Measurements from ENCODE around the gene PALD1.

Gene PALD1

DNA sequence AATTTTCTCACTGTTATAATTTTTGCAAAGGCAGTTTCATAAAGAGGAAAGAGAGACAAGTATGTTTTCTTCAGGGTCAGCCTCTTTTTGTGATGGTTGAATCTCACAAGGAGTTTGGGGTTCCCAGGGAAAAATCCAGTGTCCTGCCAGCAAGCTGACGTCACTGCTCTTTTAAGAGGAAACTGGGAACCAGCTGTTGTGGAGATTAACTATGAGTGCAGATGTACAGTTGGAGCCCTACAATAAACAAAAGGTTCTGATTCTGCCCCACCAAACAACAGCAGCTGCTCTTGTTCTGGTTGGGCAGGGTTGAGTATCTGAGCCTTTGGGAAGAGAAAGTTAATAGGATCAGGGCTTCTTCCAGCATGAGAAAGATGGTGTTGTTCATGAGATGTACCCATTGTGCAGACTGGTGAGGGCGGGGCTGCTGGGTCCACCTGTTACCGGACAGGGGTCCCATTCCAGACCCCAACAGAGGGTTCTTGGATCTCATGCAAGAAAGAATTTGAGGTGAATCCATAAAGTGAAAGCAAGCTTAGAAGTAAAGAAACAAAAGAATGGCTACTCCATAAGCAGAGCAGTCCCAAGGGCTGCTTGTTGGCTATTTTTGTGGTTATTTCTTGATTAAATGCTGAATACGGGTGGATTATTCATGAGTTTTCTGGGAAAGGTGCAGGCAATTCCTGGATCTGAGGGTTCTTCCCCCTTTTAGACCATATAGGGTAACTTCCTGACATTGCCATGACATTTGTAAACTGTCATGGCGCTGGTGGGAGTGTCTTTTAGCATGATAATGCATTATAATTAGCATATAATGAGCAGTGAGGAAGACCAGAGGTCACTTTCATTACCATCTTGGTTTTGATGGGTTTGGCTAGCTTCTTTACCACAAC lies 111.4 kb downstream of the PALD1 start:
- no peak for DNase-seq (ENCODE audit: low spot score)

DNA sequence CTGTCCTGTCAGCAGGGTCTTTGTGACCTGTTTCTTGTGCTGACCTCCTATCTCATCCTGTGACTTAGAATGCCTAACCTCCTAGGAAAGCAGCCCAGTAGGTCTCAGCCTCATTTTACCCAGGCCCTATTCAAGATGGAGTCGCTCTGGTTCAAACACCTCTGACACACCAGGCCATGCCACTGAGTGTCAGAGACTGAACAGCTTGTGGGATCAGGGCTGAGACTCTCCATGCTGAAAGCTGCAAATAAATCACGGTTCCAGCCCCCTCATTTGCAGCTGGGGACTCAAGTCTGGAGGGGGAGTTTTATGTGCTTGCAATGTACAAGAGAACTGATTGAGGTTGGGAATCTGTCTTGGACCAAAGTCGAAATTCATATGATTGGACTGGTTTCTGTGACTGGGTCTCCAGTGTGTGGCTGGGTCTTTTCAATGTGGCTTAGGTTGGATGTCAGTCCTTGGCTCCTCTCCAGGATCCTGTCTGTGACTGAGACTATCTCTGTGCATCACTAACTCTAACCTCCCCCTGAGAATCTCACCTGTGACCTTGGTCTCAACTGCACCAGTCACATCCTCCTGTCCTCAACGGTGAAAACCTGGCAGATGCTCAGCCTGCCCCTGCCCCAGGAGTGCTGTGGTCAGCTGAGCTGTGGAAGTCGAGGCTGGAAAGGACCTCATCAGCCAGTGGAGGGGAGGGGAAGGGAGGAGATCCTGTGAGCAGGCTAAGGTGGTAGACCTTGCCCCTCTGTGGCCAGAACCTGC lies 112.3 kb downstream of the PALD1 start:
- no peak for DNase-seq (ENCODE audit: low spot score)

DNA sequence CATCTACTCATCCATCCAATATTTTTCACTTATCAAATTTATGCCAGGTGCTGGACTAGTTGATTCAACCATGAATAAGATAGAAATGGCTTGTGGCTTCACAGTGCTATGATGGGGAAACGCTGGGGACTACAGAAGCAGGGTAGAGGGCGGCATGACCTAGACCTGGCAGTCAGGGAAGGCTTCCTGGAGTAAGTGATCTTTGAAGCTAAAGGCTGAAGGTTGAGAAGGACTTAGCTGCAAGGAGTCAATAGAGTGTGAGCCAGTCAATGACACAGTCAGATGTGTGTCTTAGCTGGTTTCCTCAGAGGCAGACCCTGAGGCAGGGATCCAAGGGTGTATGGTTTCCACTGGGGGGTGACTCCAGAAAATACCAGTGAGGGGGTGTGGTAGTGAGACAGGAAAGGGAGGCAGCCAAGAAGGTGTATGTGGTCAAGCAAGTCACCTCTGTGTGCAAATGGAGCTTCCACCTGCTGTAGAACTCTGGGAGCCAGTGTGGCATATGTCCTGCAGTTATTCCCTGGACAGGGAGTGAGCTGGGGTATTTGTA lies 113.7 kb downstream of the PALD1 start:
- DNase-seq (ENCODE audit: low spot score) = no peak

DNA sequence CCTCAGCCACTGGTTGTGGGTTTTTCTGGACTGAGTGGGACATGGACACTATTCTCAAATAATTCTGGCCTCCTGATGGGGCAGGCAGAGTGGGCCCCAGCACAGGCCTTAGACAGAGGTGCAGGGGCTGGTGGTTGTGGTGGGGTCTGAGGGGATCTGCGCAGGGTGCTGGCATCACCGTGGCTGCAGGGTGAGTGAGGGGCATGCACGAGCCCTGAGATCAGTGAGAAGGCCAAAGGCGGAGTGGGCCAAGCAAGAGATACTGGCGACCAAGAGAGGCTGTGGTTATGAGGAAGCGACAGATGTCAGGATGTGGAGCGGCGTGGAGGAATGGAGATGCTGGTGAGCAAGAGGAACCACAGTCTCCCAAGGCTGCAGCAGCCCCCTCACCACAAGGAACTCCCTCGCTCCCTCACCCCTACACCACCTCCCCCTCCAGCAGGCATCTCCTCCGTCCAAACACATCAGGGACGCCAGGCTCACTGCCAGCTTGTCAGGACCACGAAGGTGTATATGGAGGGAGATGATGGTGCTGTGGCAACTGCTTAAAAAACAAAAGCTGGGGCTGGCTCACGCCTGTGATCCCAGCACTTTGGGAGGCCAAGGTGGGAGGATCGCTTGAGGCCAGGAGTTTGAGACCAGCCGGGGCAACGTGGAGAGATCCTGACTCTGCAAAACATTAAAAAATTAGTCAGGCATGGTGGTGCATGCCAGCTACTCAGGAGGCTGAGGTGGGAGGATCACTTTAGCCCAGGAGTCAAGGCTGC lies 114.4 kb downstream of the PALD1 start:
- DNase-seq (ENCODE audit: low spot score) = no peak

DNA sequence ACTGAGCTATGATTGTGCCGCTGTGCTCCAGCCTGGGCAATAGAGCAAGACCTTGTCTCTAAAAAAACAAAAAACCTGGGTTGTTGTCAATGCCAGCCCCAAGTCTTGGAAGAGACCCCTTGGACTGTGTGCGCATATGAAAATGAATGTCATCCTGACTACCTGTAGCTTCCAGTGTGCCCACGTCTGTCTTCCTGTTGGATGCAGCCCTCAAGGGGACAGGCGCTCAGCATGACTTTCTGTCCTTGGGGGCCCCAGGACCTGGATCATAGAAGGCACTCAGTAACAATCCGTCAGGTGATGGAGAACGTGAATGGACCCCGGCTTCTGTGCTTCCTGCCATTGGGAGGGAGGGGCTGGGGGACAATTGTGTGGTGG lies 114.9 kb downstream of the PALD1 start:
- no peak for DNase-seq (ENCODE audit: low spot score)

DNA sequence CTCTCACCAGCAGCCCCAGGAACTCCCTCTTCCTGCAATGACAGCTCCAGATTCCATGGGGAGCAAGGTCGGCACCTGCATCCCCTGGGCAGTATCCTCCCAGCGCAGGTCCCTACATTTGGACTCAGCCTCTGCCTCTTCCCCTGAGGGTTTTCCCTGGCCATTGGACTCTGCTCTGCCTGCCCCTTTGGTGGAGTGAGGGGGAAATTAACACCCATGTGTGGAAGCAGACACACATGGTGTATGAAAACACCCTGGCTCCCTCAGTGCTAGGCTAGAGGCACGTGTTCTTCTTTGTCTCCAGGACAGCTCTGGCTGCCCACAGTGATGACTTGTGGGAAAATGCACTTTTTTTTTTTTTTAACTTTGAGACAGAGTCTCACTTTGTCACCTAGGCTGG lies 115.6 kb downstream of the PALD1 start:
- no peak for DNase-seq (ENCODE audit: low spot score)

DNA sequence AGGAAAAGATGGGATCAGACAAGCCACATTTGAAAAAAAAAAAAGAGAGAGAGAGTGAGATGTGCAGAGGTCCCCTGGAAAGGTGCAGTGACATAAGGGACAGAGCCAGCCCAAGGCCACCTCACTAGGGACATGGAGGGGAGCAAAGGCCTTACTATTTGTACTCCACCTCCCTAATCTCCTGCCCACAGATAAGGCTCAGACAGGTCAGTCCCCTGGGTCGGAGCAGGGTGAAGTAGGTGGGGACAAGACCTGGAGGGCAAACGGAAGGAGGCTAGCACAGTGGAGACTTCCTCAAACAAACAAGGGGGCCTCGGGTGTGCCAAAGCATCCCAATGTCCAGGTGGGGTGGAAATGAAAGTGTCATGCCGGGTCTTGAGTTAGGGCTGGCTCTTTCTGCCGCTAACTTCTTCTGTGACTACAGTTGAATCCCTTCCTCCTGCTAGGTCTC lies 117.0 kb downstream of the PALD1 start:
- no peak for DNase-seq (ENCODE audit: low spot score)

DNA sequence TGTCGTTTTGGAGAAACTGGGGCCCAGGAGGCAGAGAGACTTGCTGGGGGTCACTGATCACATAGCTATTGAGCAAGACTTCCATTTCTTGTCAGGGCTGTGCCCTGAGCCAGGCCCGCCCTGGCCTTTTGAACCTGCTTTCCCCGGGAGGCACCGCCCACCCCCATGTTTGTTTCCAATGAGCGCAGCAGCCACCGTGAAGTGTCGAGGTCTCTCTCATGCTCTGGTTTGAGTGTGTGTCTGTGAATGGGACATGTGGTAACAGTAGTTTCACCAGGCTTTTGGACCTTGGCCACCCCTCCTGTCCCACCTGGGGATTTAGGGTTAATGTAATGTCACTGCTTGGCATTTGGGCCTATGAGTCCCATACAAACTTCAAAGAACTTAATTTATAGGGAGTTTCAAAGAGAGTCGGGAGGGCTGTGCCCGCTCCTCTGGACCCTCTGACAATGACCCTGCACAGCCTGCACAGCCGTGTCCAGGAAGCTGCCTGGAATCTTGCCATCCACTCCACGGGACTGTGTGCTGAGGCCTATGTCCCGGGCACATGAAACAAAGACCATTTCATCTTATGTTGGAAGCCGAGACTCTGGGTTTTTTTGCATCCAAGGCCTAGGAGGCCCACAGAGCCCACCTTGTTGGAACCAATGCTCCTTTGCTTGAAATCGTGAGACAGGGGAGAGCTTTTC lies 117.7 kb downstream of the PALD1 start:
- DNase-seq (ENCODE audit: low spot score) = peak; percentile 81

DNA sequence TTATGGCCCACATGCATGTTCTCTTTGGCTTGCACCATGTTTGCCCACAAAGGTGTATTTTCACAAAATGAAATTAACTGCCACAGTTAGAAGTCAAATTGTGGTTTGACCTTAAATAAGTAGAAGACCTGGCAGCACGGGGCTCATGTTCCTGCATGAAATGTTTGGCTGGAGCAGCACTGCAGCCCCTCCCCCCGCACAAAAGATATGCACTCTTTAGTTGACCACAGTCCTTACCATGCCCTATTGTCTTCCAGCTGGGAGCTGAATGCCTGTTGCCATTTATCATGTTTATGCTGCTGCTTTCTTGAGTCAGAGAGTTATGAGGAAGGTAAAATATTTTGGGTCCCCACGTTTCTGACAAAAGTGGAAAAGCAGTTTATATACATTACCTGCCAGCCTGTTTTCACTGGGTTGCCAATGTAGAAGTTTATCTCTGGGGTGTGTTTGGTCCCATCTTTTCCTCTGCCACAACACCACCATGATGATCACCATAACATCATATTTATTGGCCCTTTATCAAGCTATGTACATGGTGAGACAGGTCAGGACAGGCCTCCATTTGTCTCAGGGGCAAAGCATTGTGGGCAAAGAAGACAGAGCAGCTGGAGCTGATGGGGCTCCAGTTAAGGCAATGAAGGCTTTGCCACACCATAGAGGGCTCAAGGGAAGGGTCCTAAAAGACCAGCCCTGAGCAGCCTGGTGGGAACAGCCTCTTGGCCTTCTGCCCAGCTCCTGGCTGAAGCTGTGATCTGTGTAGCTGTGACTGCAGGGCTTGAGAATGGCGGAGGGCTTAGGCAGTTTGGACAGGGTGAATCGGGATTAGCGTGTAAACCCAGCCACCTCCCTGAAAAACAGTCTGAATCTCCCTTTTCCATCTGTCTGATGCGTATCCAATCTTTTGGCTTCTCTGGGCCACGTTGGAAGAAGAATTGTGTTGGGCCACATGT lies 118.6 kb downstream of the PALD1 start:
- no peak for DNase-seq (ENCODE audit: low spot score)

DNA sequence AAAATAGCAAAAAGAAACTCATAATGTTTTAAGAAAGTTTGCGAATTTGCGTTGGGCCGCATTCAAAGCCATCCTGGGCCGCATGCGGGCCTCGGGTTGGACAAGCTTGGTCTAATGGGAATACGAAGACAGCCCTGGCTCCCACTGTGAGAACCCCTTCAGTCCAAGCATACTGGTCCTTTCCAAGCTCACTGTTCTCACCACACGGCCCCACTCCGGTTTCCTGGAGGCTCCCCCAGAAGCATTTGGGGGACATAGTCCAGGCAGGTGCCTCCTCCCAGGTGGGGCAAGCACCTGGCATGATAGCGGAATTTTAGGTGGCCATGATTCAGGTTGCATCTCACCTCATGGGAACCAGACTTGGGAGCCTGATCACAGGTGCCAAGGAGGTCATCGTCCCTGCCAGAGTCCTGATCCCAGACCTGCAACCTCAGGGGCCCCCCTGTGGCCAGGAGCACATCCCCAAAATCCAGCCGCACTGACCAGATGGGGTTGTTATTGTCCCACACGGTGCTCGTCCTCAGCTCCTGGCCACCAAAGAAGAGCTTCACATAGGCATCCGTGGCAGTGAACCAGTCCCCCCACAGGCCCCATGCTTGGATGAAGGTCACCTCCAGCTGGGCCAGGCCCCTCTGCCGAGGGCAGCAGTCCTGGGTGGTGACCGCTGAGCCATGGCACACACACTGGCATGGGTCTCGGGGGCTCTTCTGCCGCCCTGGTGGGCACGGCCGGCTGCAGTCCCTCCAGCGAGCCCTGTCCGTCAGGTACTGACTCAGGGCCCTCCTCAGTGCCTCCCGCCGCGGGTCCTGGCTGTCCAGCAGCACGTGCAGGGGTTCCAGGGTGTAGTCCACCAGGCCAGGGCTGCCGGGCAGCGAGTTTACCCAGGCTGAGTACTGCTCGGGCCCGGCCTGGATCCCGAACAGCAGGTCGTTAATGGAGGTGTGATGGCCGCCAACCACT lies 119.6 kb downstream of the PALD1 start:
- DNase-seq (ENCODE audit: low spot score) = no peak

DNA sequence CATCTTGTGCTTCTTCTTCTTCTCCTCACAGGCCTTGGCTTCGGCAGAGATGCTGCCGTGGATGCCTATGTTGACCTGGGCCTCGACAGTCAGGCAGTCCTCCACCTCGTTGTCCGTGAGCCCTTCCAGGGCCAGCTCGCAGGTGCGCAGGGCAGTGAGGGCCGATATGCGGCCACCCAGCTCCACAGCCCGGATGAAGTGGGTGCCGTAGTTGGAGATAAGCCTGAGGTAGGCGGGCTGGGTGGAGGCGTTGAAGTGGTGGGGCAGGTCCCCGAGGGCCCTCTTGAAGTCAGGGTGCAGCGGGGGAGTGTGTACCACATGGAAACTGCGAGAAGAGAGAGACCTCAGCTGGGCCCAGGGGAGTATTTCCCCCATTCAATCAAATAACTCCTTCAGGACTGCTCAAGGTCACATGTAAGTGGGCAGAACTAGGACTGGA lies 120.3 kb downstream of the PALD1 start:
- no peak for DNase-seq (ENCODE audit: low spot score)

DNA sequence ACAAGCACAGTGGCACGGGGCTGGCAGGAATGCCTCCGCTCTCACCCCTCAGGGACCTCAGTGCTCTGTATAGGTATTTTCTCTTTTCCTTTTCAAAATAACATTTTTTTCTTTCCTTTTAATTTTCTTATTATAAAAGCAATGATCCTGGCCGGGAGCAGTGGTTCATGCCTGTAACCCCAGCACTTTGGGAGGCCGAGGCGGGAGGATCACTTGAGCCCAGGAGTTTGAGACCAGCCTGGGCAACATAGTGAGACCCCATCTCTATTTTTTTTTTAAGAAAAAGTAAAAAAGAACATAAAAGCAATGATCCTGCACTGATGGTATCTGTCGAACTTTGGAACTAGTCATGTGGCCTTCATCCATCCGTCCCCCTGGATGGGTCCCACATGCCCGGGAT lies 120.8 kb downstream of the PALD1 start:
- DNase-seq (ENCODE audit: low spot score) = no peak

DNA sequence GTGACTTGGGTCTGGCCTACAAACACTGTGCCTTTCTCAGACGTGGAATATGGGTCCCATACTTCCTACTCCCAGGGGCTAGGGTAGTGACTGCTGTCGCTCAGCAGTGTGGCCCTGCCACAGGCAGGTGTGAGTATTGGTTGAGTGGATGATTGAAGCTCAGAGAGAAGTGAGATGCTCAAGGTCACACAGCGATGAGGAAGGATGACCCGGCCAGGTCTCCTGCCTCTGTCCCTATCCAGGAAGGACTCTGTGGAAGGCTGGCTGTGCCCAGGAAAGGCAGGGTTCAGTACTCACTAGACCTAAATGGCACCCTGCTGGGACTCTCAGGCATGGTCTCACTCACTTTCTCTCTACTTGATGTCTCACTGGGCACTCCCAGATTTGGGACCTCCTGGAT lies 121.2 kb downstream of the PALD1 start:
- no peak for DNase-seq (ENCODE audit: low spot score)

DNA sequence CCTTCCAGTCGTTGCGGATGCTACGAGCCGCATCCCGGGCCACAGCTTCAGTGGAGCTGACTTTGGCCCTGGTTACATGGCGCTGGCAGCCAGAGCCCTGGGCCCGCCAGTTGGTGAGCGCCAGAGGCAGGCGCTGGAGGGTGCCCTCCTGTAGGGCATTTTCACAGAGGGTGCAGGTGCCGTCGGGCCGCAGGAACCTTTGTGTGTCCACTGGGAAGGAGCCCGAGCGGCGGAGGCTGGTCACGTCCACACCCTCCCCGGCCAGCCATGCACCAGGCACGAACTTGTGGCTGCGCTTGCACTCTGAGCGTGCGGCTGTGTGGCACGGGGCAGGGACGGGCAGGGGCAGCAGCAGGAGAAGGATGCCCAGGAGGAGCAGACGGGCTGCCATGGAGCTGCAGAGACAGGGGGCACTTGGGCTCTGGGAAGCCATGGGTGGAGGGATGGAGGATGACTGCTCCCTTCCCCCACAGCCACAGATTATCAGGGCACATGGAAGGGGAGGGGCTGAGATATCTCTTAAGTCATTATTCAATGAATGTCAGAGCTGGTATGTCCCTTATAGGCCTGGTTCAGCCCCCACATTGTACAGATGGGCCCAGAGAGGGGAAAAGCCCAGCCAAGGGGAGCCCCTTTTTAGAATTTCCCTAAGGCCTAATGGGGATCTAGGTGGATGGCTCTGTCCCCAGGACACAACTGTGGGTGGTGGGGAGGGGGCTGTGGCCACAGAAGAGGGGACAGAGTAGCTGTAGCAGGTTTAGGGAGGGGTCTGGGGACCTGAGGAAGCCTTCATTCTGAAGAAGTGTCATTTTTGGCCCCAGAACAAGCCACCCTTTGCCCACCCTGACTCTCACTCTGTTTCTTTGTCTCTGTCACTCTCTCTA lies 122.2 kb downstream of the PALD1 start:
- no peak for DNase-seq (ENCODE audit: low spot score)

DNA sequence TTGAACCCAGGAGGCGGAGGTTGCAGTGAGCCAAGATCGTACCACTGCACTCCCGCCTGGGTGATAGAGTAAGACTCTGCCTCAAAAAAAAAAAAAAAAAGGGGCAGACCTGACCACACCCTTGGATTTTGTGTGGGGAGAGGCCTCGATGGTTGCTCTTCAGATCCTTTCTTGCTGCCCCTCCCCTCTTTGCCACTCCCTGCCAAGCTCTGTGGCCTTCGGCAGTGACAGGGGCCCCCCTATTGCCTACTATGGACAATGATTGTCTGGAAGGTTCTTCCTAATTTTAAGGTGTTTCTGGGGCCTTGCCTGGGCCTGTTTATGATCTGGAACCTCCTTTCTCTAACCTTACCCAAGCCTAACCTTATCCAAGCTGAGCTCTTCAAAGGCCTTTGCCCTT lies 123.2 kb downstream of the PALD1 start:
- no peak for DNase-seq (ENCODE audit: low spot score)

DNA sequence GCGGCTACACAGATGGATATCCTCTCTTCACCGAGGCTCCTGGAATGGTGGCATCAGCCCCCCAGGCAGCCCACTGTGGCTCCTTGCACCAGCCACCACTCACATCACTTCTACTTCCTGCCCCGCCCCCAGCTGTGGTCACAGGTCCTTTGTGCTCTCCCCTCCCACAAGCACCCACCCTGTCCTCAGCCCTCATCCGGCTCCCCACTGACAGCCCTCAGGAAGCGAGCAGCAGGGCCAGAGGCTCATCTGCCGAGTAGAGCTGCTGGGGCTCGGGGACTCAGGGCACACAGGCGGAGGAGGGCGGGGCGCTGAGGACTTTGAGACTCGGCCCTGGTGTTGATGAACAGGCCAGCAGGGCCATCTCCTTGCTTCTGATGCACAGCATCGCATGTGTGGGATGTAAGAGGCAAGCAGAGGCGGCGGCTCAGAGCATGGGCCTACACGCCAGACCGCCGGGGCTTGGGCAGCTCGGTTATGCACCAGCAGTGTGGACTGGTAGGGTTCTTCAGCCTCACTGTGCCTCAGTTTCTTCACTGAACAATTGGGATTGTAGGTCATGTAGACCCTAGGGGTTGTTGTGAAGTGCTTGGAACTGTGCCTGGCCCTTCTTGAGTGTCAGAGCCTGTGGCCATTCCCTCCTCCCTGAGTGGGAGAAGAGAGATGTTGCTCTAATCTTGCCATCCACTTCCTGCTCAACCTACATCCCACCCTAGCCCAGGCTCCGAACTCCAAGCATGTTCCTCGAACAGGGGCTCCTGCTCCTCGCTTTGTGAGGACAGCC lies 124.3 kb downstream of the PALD1 start, which contains the start of gene PRF1:
TSS of gene PRF1 (minus strand) at position 77 of the 784 bp plus-strand sequence. CDS start 1,839 bp downstream, outside the sequence.
- DNase-seq (ENCODE audit: low spot score) = no peak

DNA sequence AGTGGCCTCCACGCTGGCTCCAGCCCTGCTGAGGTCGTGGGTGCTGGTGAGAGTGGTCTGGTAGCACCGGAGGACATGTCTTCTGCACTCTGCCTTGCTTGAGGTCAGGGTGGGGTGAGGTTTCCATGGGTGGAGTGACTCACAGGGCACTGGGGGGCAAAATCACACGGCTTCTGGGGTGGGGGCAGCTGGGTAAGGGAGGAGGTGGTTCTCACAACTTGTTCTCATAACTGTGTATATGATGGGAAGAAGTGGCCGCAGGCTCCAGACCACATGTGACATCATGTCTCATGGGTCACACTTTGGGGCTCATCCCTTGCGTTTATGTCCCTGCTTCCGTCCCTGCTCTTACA lies 124.9 kb downstream of the PALD1 start:
- DNase-seq (ENCODE audit: low spot score) = no peak

Data from Ammon's horn (tissue), 1 donor.